Left colon (tissue), 2 donors: ENCODE data around the gene SARDH. TPM values are rescaled to one million over a fixed set of nuclear protein-coding genes. Genes with fewer than 3 reads are reported as not detected.
"Not testable (repeated sequence)": the region's sequence is repeated elsewhere in the genome, so short reads cannot be mapped to it uniquely, and the experiment has no call there.

Source experiments
- ATAC-seq: fragments of 200-7000 bp; cut with Tn5 transposase; one replicate; pipeline ENCODE4 v1.9.1; 2020; ENCODE audit warnings: mild to moderate bottlenecking, moderate library complexity
- DNase-seq, 2 donors: peaks; one replicate each; pipeline ENCODE4 v3.0.0-alpha.2; 2020
- intact Hi-C, 2 donors: fragments of 100-400 bp; cut with DNase I in 1 of 2; cut with micrococcal nuclease in 1 of 2; formaldehyde crosslinking; loops; one replicate each; pipeline versions ENCODE4 v1.11.2 to v1.14.0; 2022; cut with DNase I, micrococcal nuclease
- total RNA-seq, 2 donors: library from RNA; stranded (reverse); fragmentation: NEBNext Ultra II Directional; extraction: Animal tissue kit (Norgen Biotek cat#: 25700); gene quantifications; one replicate each; pipeline ENCODE4 v1.2.1, GENCODE V29; 2021
- donor health status: DM: no; HTN: no; CAD: no.
- donor health status: DM: yes; HTN: yes; CAD: no.

The SARDH gene
- total RNA-seq, 2 donors from 2014 or later: 0.40 to 0.92 TPM

DNA sequence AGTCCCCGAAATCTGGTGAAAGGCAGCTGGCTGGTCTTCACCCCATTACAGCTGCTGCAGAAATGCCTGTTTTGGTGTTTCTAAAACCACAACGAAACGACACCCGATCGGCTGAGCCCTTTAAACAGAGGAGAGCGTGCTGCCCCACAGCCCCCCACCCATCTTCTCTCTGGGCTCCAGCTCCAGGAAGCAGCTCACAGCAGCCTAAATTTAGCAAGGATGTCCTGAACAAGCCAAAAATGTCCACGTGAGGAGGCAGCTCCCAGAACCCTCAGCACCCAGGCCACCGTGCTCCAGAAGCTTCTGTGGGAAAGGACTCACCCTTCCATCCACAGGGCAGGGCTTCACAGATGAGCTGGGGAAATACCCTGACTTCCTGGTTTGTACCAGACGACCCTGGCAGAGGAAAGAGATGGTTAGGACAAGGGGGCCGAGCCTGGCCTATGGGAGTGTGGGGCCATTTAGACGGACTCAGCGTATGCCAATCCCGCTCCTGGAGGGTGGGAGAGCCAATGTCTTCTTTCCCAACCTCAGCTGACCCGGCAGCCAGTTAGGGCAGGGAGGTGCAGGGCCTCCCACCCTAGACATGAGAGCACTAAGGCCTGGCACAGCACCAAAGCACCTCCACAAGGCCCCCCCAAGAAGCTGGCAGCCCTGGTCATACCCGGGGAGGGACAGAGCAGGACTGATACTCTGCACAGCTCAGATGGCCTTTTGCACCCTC, 39.1 kb upstream of the SARDH start:
- intact Hi-C loops: no loop called here
- ATAC-seq (no peak), DNase-seq (peak in 1 of 2 donors; percentile 15)

DNA sequence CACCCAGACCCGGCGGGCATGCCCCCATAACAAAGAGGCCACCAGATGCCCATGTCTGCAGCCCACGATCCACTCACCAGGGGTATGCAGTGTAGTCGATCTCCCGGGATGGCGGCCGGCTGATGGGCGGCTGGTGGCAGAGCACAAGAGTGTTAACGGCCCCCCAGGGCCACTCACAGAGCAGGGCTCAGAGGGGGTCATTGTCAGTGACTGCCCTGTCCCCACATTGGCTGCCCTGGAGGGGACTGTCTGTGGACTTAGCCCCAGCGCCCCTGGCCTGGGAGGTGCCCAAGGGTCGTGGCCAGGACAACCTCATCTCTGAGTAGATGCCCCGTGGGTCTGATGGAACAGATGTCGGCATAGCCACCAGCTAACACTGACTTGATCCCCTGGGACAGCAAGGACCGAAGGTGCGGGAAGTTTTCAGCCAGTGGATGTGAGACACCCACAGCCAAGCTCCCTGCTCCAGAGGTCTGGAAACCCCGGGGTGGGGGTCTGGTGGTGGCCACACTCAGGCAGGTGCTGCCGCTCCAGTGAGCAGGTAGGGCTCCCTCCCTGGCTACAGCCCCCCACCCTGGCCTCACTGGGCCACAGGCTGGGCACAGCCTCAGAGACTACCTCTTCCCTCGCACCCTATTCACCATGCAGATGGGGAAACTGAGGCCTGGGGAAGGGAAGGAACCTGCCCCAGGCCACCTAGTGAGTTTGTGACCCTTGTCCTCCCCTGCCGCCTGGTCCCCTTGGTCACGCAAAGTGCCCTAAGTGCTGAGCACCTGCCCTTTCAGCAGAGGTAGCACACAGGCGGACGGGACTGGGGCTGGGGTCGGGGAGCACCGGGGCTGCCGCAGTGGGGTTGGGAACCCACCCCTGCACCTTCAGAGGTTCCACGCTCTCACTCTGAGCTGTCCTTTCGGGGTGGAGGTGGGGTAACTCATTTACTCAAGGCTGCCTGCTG, 38.1 kb upstream of the SARDH start:
- intact Hi-C loops: no loop called here
- ATAC-seq (no peak), DNase-seq (peak in 1 of 2 donors; percentile 16)

DNA sequence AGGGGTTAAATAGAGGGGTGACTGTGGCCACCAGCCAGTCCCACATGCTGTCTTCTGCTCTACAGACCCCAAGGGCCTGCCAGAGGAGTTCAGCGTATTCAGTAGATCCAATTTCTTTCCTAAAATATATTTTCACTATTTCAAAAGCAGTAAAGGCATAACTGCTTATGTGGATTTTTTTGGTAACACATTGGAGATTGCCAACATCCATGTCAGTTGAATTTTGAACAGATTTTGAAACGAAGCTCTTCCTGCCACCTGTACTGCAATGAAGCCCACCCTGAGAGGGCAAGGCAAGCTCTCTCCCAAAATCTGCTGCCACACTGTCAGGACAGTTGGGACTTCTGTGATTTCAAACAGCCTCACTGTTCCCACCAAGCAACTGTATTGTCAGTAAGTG, 37.1 kb upstream of the SARDH start:
- ATAC-seq (no peak), DNase-seq (no peak)
- intact Hi-C loops: no loop called here

DNA sequence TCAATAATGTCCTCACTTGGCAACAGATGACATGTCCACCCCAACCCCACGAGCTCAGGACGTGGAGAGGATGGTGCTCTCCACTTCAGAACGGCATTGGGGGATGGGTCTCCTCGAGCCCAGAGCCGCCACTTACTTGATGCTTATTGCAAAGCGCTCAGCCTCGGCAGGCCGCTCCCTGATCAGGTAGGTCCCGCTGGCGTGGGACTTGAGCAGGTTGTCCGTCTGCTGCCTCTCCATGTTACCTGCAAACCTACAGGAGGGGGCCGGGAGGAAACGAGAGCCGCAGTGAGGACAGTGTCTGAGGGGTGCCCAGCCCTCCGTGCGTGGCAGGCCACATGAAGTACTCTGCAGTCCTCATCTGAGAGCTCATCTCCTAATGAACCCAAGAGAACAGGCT, 36.6 kb upstream of the SARDH start:
- ATAC-seq (no peak), DNase-seq (peak in 1 of 2 donors; percentile 12)
- intact Hi-C loops: no loop called here

DNA sequence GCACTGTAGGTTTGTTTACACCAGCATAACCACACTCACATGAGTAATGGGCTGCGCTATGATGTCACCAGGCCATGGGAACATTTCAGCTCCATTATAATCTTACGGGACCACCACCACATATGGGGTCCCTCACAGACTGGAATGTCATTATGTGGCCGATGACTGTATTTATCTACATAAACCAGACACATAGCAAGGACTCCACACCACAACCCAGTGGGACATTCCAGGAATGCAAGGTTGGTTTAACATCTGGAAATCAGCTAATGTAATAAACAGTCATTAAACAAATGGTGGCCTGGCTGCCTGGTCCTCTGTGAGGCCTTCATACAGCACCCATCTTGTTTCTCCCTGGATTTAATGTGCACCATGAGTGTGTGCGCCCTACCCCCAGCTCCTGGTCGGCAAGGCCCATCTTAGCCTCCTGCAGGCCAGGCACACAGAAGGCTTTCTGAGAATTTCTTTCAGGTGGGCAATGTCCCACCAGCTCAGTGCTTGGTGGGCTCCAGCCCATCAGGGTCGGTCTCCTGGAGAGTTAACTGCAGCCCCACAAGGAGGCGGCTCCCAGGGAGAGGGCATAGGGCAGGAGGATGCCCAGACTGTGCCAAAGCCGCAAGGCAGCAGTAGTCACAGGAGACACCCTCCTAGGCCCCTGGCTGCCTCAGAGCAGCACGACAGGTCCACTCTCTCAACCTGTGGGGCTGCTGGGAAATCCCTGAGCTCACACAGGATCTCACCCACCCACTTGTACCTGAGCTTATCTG, 35.9 kb upstream of the SARDH start:
- no peak for ATAC-seq
- intact Hi-C loops: no loop called here
- DNase-seq: no peak

DNA sequence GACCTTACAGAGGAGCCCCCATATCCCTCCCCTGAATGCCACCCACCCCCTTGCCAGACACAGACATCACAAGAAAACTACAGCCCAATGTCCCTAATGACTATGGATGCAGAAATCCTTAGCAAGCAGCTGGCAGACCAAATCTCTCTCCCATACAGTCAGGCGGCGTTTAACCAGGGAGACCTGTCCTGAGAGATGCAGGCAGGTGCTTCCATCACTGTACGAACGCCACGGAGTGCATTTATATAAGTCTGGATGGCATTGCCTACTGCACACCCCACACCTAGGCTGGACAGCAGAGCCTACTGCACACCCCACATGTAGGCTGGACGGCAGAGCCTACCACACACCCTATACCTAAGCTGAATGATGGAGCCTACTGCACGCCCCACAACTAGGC, 34.4 kb upstream of the SARDH start:
- ATAC-seq (no peak), DNase-seq (no peak)
- intact Hi-C loops: no loop called here

DNA sequence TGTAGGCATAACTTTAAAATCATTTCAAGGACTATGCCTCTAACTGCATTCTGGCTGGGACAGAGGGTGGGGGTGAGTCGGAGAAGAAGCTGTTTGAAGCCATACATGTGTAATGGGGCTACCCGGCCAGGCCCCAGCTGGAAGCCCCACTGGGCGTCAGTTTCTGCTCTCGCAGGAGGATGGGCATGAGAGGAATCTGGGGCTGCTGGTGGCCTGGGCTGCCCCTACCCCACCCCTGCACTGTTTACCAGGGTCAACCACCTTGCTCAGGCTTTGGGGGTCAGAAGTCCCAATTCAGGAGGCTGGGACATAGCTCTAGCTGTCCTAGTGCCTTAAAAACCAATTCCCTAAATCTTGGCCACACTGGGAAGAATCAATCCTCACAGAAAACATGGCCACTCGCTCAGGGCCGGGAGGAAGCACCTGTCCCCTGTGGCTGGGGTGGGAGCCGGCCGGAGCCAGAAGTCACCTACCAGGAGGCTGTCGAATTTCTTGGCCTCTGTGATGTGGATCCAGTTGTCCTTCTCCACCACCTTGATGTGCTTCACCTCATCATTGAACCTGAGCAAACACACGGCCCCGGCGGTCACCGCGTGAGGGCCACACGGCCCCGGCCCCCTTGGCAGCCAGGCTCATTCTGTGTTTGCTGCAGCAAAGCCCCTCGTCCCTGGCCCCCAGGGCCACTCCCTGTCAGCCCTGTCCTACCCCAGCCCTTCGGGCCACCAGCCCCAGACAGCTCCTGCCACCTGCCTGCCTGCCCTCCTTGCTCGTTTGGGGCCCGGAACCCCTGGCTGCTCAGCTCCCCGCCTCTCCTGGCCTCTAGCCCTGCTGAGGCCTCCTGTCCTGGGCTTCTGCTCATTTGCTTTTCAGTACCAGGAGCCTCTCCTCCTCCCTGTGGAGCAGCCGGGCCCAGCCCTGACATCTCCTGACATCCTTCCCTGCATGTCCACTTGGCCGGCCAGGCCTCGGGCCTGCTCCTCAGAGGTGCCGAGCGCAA, 33.6 kb upstream of the SARDH start:
- intact Hi-C loops: no loop called here
- peak in 1 of 2 donors; percentile 18 for DNase-seq
- no peak for ATAC-seq

DNA sequence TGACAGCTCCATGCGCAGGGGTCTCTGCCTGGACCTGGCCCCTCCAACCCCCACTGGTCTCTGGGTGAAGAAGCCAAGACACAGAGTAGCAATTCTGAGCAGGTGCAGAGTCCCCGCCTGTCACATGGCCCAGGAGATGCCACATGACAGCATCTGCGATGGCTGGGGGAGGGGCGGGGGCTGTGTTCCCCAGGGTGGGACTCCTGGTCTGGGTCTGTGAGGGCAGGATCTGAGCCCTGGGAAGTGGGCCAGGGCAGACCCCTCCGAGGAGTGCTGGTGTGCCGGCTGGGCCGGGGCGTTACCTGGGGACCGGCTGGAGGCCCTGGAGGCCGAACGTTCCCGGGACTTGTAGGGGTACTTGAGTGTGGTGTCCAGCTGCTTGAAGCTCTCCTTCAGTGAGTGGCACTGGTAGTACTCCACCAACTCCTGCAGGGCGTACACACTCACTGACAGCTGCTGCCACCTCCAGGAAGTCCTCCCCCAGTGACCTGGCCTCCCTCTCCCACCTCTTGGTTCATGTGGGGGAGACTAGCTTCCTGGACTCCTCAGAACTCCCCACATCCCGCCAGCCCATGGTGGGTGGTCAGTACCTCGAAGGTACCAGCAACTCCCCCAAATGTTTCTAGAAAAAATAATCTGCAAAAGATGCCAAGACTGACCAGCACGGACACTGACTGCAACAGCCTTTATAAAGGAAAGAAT, 32.1 kb upstream of the SARDH start:
- DNase-seq: no peak

DNA sequence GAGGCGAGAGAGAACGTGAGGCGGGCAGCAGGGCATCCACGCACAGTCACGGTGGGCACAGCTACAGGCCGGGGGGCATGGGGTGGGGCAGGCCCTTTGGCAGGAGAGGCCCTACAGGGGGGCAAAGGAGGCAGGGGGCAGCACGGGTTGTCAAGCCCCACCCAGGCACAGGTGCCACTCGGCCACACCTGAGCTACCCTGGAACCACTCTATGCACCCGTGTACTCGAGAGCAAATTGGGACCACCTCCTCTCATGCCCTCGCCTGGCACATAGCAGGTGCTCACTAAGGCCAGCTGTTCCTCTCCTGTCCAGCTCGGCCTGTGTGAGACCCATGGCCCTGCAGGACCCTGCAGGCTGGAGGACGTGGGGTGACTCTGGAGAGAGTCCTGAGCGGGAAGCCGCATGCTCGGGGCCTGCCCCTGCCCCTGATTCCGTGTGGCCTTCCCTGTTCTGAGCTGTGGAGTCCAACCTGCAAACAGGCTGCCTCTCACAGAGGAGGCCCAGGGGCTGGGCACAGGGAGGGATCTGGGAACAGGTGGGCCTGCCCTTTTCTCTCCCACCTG, 31.4 kb upstream of the SARDH start:
- ATAC-seq (no peak), DNase-seq (no peak)
- intact Hi-C loops: no loop called here

More for the DNA sequence above, 32.1 kb upstream of the SARDH start:
- ATAC-seq: no peak
- intact Hi-C loops: no loop called here

DNA sequence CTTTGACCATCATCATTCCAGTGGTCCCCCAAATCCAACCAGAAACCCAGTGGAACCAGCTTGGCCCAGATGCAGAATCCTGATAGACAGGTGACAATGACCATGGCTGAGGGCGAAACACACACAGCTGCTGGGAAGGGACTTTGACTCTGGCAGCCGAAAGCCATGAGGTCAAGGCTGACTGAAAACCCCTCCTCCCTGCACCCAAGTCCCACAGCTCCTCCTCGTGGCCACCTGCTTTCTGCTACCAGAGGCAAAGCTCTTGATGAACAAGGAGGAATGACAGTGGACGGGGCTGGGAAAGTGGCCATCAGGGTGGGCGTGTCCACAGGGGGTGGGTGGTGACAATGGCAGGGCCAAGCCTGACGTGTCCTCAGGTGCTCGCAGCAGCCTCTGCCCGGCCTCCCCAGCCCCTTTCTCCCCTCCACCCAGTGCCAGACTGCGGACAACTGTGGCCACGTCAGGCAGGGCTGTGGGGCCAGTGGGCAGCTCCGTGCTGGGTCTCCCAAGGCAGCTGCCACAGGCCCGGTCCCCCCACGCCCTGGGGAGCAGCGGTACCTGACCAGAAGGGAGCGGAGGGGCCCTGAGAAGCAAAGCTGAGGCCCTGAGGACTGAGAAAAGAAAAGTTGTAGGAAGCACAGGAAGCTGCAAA, 30.8 kb upstream of the SARDH start:
- no peak for DNase-seq
- intact Hi-C loops: no loop called here
- ATAC-seq: no peak

DNA sequence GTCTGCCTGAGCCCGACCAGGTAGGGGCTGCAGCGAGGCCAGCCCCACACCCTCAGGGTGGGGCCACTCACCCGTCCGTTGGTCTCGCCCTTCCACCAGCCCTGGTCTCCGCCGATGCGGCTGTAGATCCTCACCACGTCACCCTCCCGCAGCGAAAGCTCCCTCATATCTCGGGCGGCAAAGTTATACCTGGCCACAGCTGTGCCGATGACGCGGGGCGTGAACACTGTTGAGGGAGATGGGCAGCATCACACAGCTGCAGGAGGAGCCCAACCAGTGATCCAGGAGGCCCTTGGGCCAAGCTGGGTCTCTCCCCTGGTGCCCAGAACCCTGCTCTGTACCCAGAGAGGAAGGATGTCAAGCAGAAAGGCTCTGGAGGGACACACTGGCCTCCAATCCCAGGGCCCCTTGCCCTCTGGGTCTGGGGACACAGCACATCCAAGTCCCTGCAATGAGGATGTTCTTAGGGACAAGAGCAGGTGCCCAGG, 30.3 kb upstream of the SARDH start:
- no peak for ATAC-seq

DNA sequence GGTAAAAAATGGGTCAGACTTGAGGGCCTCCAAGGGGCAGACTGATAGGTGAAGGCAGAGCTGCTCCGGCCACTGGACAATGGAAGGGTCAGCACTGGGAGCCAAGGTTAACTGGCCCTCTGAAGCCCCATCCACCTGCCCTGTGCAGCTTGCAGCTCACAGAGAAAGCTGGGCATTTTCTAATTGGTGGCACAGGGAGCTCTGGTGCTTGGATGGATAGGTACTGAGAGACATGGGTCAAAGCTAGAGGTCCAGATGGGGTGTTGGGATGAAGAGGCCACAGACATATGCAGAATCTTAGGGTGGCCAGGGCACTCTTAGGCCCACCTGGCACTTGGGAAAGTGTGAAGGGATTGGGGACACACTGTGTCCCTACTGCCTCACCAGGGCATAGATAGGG, 29.5 kb upstream of the SARDH start:
- intact Hi-C loops: no loop called here
- DNase-seq (no peak), ATAC-seq (no peak)

More for the DNA sequence above, 30.3 kb upstream of the SARDH start:
- intact Hi-C loops: no loop called here
- no peak for DNase-seq

DNA sequence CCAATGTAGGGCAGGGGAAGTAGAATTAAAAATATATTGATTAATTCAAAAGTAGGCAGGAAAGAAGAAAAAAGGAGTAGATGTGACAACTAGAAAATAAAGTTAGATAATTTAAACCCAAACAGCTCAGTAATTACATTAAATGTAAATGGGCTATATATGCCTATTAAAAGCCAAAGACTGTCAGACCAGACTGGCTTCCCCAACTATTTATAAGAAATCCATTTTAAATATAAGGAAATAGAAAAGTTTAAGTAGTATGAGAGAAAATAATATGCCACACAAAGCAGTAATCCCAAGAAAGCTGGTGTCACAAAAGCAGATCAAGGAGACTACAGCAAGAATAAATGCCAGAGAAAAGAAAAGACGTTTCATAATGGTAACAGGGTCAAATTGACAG, 28.9 kb upstream of the SARDH start:
- no peak for ATAC-seq
- intact Hi-C loops: no loop called here
- no peak for DNase-seq

DNA sequence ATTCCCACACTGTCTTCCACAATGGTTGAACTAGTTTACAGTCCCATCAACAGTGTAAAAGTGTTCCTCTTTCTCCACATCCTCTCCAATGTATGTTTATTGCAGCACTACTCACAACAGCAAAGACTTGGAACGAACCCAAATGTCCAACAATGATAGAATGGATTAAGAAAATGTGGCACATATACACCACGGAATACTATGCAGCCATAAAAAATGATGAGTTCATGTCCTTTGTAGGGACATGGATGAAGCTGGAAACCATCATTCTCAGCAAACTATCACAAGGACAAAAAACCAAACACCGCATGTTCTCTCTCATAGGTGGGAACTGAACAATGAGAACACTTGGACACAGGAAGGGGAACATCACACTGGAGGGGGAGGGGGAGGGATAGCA, 28.1 kb upstream of the SARDH start:
- DNase-seq, intact Hi-C loops, ATAC-seq: not testable (repeated sequence)

DNA sequence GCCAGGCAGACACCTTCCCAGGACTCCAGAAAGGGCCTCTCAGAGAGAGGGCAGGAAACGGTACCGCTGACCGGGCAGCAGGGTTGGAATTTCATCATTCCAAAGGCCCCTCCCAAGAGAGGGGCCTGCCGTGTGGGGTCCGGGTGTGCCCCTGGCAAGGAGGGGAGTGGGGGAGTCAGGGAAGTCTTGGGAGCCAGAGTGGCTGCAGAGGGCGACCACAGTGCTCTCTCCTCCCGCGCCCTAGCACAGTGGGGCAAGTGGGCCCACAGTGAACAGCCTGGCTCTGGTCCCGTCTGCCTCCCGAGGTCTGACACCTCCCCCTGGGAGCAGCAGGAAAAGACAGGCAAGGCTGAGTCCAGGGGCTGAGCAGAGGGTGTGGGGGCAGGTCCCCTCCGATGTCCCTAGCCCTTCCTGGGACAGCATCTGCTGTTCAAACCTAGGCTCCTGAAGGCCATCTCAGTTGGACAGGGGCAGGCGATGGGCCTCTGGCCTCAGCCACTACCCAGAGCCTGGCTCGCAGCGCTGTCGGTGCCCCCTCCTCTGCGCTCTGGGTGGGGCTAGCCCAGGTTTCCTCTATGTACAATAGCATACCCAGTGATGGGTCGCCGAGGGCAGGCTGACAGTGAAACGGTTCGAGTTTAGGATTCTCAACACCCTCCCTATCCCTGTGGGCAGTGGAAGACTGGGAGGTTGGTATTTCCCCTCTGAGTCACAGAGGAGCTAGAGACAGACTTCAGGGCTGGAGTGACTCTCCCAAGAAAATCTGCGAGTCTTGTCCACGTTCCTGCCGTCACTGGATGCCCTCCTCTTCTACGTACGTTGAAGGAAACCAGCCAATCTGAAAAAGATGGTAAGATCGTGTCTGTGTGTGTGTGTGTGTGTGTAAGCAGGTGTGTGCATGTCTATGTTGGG, 25.4 kb upstream of the SARDH start:
- DNase-seq (peak in 1 of 2 donors; percentile 12), ATAC-seq (no peak)
- intact Hi-C loops: no loop called here
